H9 (cell line): ENCODE results near the gene WEE2. TPM values are rescaled to one million over a fixed set of nuclear protein-coding genes. Genes with fewer than 3 reads are reported as not detected.

Experiments used
- DNase-seq: peaks from one replicate; pipeline ENCODE4 v3.0.0-alpha.2; 2017
- H2AFZ ChIP-seq: one replicate; pipeline ENCODE4 v1.6.1; 2013; ENCODE audit warnings: mild to moderate bottlenecking, low read length, control low read depth, moderate library complexity
- H2AK5ac ChIP-seq: 2 replicates; pipeline ENCODE4 v1.6.1; 2013; ENCODE audit warnings: low read length, control low read depth, mixed read lengths; ENCODE audit not compliant: insufficient read length
- H2BK120ac ChIP-seq: one replicate; pipeline ENCODE4 v1.6.1; 2013; ENCODE audit warnings: low read depth, mild to moderate bottlenecking, low read length, control low read depth, inconsistent platforms; ENCODE audit not compliant: poor library complexity, severe bottlenecking
- H2BK12ac ChIP-seq: 2 replicates; pipeline ENCODE4 v1.6.1; 2013; ENCODE audit warnings: low read length, control low read depth, mixed read lengths, low read depth; ENCODE audit not compliant: insufficient read length
- H2BK15ac ChIP-seq: 2 replicates; pipeline ENCODE4 v1.6.1; 2013; ENCODE audit warnings: low read depth, low read length, control low read depth
- H2BK20ac ChIP-seq: one replicate; pipeline ENCODE4 v1.6.1; 2013; ENCODE audit warnings: low read depth, mild to moderate bottlenecking, low read length, control low read depth, inconsistent platforms; ENCODE audit not compliant: poor library complexity, severe bottlenecking
- H2BK5ac ChIP-seq: 2 replicates; pipeline ENCODE4 v1.6.1; 2013; ENCODE audit warnings: low read length, control low read depth, mixed read lengths; ENCODE audit not compliant: insufficient read length
- H3K14ac ChIP-seq: 2 replicates; pipeline ENCODE4 v1.6.1; 2013; ENCODE audit warnings: low read length, control low read depth; ENCODE audit not compliant: insufficient read depth
- H3K18ac ChIP-seq: 2 replicates; pipeline ENCODE4 v1.6.1; 2013; ENCODE audit warnings: low read depth, mild to moderate bottlenecking, mixed read lengths, low read length, control low read depth; ENCODE audit not compliant: insufficient read length
- H3K23ac ChIP-seq: 2 replicates; pipeline ENCODE4 v1.6.1; 2013; ENCODE audit warnings: low read length, control low read depth, mixed read lengths, low read depth; ENCODE audit not compliant: insufficient read length
- H3K23me2 ChIP-seq: 2 replicates; pipeline ENCODE4 v1.6.1; 2013; ENCODE audit warnings: low read depth, mild to moderate bottlenecking, mixed read lengths, low read length, control low read depth; ENCODE audit not compliant: insufficient read length, poor library complexity, severe bottlenecking
- H3K27ac ChIP-seq: 2 replicates; pipeline ENCODE4 v1.5.1; 2013; ENCODE audit warnings: low read length, control low read depth, mixed read lengths, low read depth; ENCODE audit not compliant: insufficient read length
- H3K27me3 ChIP-seq: 2 replicates; pipeline ENCODE4 v1.6.1; 2013; ENCODE audit warnings: low read length, control low read depth, inconsistent platforms; ENCODE audit not compliant: insufficient read depth
- H3K4ac ChIP-seq: 2 replicates; pipeline ENCODE4 v1.6.1; 2013; ENCODE audit warnings: low read depth, mild to moderate bottlenecking, control low read depth, inconsistent platforms, low read length, moderate library complexity
- H3K4me1 ChIP-seq: 2 replicates; pipeline ENCODE4 v1.6.1; 2013; ENCODE audit warnings: low read length, control low read depth, inconsistent platforms; ENCODE audit not compliant: insufficient read depth
- H3K4me2 ChIP-seq: 2 replicates; pipeline ENCODE4 v1.6.1; 2013; ENCODE audit warnings: low read length, control low read depth, mixed read lengths; ENCODE audit not compliant: insufficient read length, insufficient read depth
- H3K56ac ChIP-seq: 2 replicates; pipeline ENCODE4 v1.6.1; 2013; ENCODE audit warnings: low read depth, mild to moderate bottlenecking, mixed read lengths, low read length, control low read depth; ENCODE audit not compliant: insufficient read length
- H3K79me1 ChIP-seq: 2 replicates; pipeline ENCODE4 v1.6.1; 2013; ENCODE audit warnings: low read depth, mild to moderate bottlenecking, moderate library complexity, low read length, control low read depth, inconsistent platforms; ENCODE audit not compliant: insufficient read depth, poor library complexity, severe bottlenecking
- H3K79me2 ChIP-seq: 2 replicates; pipeline ENCODE4 v1.6.1; 2013; ENCODE audit warnings: low read length, control low read depth, inconsistent platforms; ENCODE audit not compliant: insufficient read depth
- H3K9ac ChIP-seq: 2 replicates; pipeline ENCODE4 v1.6.1; 2013; ENCODE audit warnings: low read length, control low read depth, mixed read lengths; ENCODE audit not compliant: insufficient read length; ENCODE audit errors: extremely low read depth
- H3K9me3 ChIP-seq: one replicate; pipeline ENCODE4 v1.6.1; 2013; ENCODE audit warnings: low read depth, low read length, inconsistent platforms; ENCODE audit not compliant: control insufficient read depth
- H3T11ph ChIP-seq: one replicate; pipeline ENCODE4 v1.6.1; 2013; ENCODE audit warnings: mild to moderate bottlenecking, low read length, control low read depth, inconsistent platforms
- H4K20me1 ChIP-seq: one replicate; pipeline ENCODE4 v1.6.1; 2013; ENCODE audit not compliant: control insufficient read depth, insufficient read length, insufficient read depth
- H4K5ac ChIP-seq: 2 replicates; pipeline ENCODE4 v1.6.1; 2013; ENCODE audit warnings: low read depth, mild to moderate bottlenecking, mixed read lengths, low read length, control low read depth; ENCODE audit not compliant: insufficient read length
- H4K8ac ChIP-seq: replicated peaks from 2 replicates; pipeline ENCODE4 v1.6.1; 2013; ENCODE audit warnings: low read length, control low read depth, mixed read lengths, low read depth; ENCODE audit not compliant: insufficient read length
- H4K91ac ChIP-seq: 2 replicates; pipeline ENCODE4 v1.6.1; 2013; ENCODE audit warnings: low read depth, mild to moderate bottlenecking, moderate library complexity, mixed read lengths, low read length, control low read depth; ENCODE audit not compliant: insufficient read length
- H3K27ac Mint-ChIP-seq, 3 experiments: 2 replicates in 2 of 3; 3 replicates in 1 of 3; pipeline ENCODE4 v1.8.0; 2020 to 2021; ENCODE audit warnings: mixed read lengths in 3 of 3, mild to moderate bottlenecking in 1 of 3, moderate library complexity in 1 of 3
- H3K27me3 Mint-ChIP-seq: 2 replicates; pipeline ENCODE4 v1.8.0; 2021; ENCODE audit warnings: low read depth, mild to moderate bottlenecking, moderate library complexity, mixed read lengths
- H3K36me3 Mint-ChIP-seq, 3 experiments: 2 replicates in 2 of 3; 3 replicates in 1 of 3; pipeline ENCODE4 v1.8.0; 2020 to 2021; ENCODE audit warnings: low read depth in 3 of 3, mixed read lengths in 3 of 3; ENCODE audit not compliant: insufficient read depth in 1 of 3
- H3K4me1 Mint-ChIP-seq, 2 experiments: 2 replicates each; pipeline ENCODE4 v1.8.0; 2020; ENCODE audit warnings: mixed read lengths in 2 of 2
- H3K4me3 Mint-ChIP-seq, 2 experiments: 2 replicates in 1 of 2; 3 replicates in 1 of 2; pipeline ENCODE4 v1.8.0; 2020 to 2021; ENCODE audit warnings: mild to moderate bottlenecking in 2 of 2, mixed read lengths in 2 of 2, moderate library complexity in 1 of 2
- H3K9me3 Mint-ChIP-seq, 2 experiments: 2 replicates in 1 of 2; 3 replicates in 1 of 2; pipeline ENCODE4 v1.8.0; 2020; ENCODE audit warnings: mild to moderate bottlenecking in 2 of 2, mixed read lengths in 2 of 2, moderate library complexity in 1 of 2
- CTCF ChIP-seq: fragments of 200-600 bp; sonication (generic); conservative IDR thresholded peaks from 3 replicates; pipeline ENCODE4 v1.8.0; 2021; ENCODE audit warnings: antibody characterized with exemption, mild to moderate bottlenecking
- WGBS: extraction: QIAGEN DNeasy Blood & Tissue Kit; methylation state at CpG from one replicate; pipeline ENCODE4 v1.1.7; 2013; ENCODE audit warnings: missing lambda C conversion rate, low lambda C conversion rate, mixed read lengths; ENCODE audit not compliant: insufficient read length; ENCODE audit errors: extremely low coverage; 5-methylcytosine and 5-hydroxymethylcytosine counted together
- total RNA-seq: library from RNA; stranded (reverse); gene quantifications from 2 replicates; pipeline ENCODE4 v1.2.1, GENCODE V29; 2021

Gene WEE2
- total RNA-seq, 1 experiment from 2014 or later = not detected

- peaks cover 57 to 76% (median 75%) of the 10 kb centered on the region in 3 experiments for H3K36me3 Mint-ChIP-seq
- H2BK120ac ChIP-seq = no peak overlapping the region
- no peak overlapping the region for H2BK15ac ChIP-seq
- H3K4me2 ChIP-seq = no peak overlapping the region
- no peak overlapping the region for H3K56ac ChIP-seq
- H3K4ac ChIP-seq = no peak overlapping the region
- peaks cover 8% of the 10 kb centered on the region for H3K79me1 ChIP-seq
- H2BK12ac ChIP-seq = no peak overlapping the region
- peaks cover 11 to 22% of the 10 kb centered on the region in 2 experiments for H3K4me1 Mint-ChIP-seq
- H3K9ac ChIP-seq = no peak overlapping the region
- H3T11ph ChIP-seq = no peak overlapping the region
- no peaks in the 10 kb centered on the region for H3K27me3 Mint-ChIP-seq
- H3K9me3 ChIP-seq = no peaks in the 10 kb centered on the region
- no peak overlapping the region for H4K91ac ChIP-seq
- H3K14ac ChIP-seq = no peak overlapping the region
- H3K18ac ChIP-seq = no peak overlapping the region
- H3K4me1 ChIP-seq = peaks cover 3% of the 10 kb centered on the region; the same call in 1 of the 2 replicates
- H2BK20ac ChIP-seq = no peak overlapping the region
- no peak overlapping the region for H2BK5ac ChIP-seq
- H3K27ac ChIP-seq = no peak overlapping the region
- peaks cover 16% of the 10 kb centered on the region for H3K79me2 ChIP-seq
- H4K20me1 ChIP-seq = no peaks in the 10 kb centered on the region
- peaks cover 0 to 2% of the 10 kb centered on the region in 2 experiments; a peak in 2 of 5 replicates for H3K9me3 Mint-ChIP-seq
- H2AFZ ChIP-seq = no peak overlapping the region
- no peaks in the 10 kb centered on the region for H3K27me3 ChIP-seq
- H3K27ac Mint-ChIP-seq = no peak overlapping the region
- TF ChIP-seq CTCF = no peak
- H3K4me3 Mint-ChIP-seq = no peak overlapping the region
- H2AK5ac ChIP-seq = no peak overlapping the region
- H4K8ac ChIP-seq = no peak overlapping the region
- WGBS = no CpG with 5 or more reads among the region's 1 CpG
- DNase-seq = no peak
- H3K23me2 ChIP-seq = peaks cover 3% of the 10 kb centered on the region
- H4K5ac ChIP-seq = no peak overlapping the region
- no peak overlapping the region for H3K23ac ChIP-seq
Measured at GRCh38 chr7:141742229-141742628, 34.1 kb downstream of the WEE2 start.
